SH-SY5Y (cell line): ENCODE results near the gene ENPP3.

ENCODE experiments used
- GATA2 ChIP-seq: IDR thresholded peaks from 2 replicates; pipeline ENCODE4 v1.6.1; 2011; ENCODE audit warnings: mild to moderate bottlenecking, low read depth, low read length
- GATA3 ChIP-seq: IDR thresholded peaks from 2 replicates; pipeline ENCODE4 v1.6.1; 2011; ENCODE audit warnings: low read depth, mild to moderate bottlenecking, low read length, moderate library complexity

- TF ChIP-seq GATA3 (no peak), GATA2 (no peak)
These were observed 133.7 kb downstream of the ENPP3 start for GRCh38 chr6:131770776-131771175.
